AG04449 (cell line): Measurements from ENCODE around the gene TRIM7.
A peak's percentile ranks its signal among the peaks of the same experiment; 100 is the strongest.
"Not testable (repeated sequence)": the region's sequence is repeated elsewhere in the genome, so short reads cannot be mapped to it uniquely, and the experiment has no call there.

Experiments
- CTCF ChIA-PET: fragments of 350-600 bp; formaldehyde crosslinking; extraction: SDS; loops from one replicate; lab custom pipeline; 2021; ENCODE audit warnings: antibody characterized with exemption; lab: Yijun Ruan, JAX
- POLR2A ChIA-PET: fragments of 400-600, 350-600 bp; formaldehyde crosslinking; extraction: SDS; loops from one replicate; lab custom pipeline; 2020; ENCODE audit warnings: antibody characterized with exemption, inconsistent platforms; lab: Yijun Ruan, JAX
- DNase-seq: peaks from one replicate; pipeline ENCODE4 v3.0.0-alpha.2; 2010; ENCODE audit warnings: low read depth, low spot score
- H3K4me3 ChIP-seq: 2 replicates; pipeline ENCODE4 v1.5.1; 2011; ENCODE audit warnings: low read depth, mild to moderate bottlenecking, control low read depth, low read length
- CTCF ChIP-seq: IDR thresholded peaks from one replicate; pipeline ENCODE4 v1.5.1; 2011; ENCODE audit warnings: mild to moderate bottlenecking, moderate library complexity, low read length, control low read depth, inconsistent platforms; ENCODE audit not compliant: insufficient read depth; ENCODE audit errors: missing control alignments

The TRIM7 gene

GRCh38 chr5:181217111-181217802 lies 12.3 kb upstream of the TRIM7 start:
- peak overlapping the region; percentile 56 for H3K4me3 ChIP-seq
- no peak for DNase-seq
- ChIA-PET CTCF (interaction anchor here (2.0 kb wide), 1 partner anchor 33 kb away, joined by 5 read pairs; no protein-coding TSS in a partner anchor), POLR2A (interaction anchor here (1.8 kb wide), 1 partner anchor 26 kb away, joined by 7 read pairs; no protein-coding TSS in a partner anchor)
- peak; percentile 8 for TF ChIP-seq CTCF

DNA sequence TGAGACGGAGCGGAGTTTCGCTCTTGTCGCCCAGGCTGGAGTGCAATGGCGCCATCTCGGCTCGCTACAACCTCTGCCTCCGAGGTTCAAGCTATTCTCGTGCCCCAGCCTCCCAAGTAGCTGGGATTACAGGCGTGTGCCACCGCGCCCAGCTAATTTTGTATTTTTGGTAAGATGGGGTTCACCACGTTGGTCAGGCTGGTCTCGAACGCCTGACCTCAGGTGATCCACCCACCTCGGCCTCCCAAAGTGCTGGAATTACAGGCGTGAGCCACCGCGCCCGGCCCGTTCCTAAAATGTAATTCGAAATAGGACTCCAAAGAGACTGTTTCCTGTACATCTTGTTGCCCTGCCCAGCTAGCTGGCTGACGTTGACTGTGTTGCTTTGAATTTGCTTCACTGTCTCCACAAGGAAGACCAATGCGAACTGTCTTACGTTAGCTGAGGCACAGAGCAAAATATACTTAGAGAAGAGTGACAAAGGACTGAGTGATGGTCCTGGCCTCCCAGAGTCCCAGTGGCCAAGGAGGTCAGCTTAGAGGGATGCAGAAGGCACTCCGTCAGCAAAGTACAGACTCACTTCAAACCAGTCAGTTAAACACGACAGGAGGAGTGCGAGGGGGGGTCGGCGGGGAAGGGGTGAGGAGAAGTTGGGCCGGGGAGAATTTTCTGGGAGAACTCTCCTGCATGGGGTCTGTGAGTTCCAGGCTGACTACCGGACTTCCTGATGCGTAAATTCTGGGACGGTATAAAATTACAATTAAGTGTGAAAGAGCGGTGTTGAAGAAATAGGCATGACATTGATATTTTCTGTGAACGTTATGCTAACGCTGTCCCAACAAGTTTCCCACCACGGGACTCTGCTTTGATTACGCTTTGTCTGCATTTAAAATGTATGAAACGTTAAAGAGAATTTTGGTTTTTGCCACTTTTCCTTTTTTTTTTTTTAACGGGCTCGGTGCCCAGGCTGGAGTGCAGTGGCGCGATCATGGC lies 11.3 kb upstream of the TRIM7 start:
- POLR2A ChIA-PET = interaction anchor here (1.8 kb wide), 1 partner anchor 25 kb away, joined by 7 read pairs; no protein-coding TSS in a partner anchor
- no peak for TF ChIP-seq CTCF
- CTCF ChIA-PET = interaction anchor here (2.0 kb wide), 1 partner anchor 32 kb away, joined by 5 read pairs; no protein-coding TSS in a partner anchor
- DNase-seq = no peak
- H3K4me3 ChIP-seq = peak overlapping the region; percentile 56

- CTCF ChIA-PET = interaction anchor here (1.2 kb wide), 1 partner anchor 9 kb away, joined by 4 read pairs; the partner anchor contains the start of gene TRIM7
Observed at GRCh38 chr5:181214249-181214648, 9.3 kb upstream of the TRIM7 start.

GRCh38 chr5:181212934-181213333 lies 7.9 kb upstream of the TRIM7 start:
- ChIA-PET POLR2A (no interaction called here), CTCF (no interaction called here)
- DNase-seq = no peak
- H3K4me3 ChIP-seq = no peak overlapping the region
- no peak for TF ChIP-seq CTCF

More at GRCh38 chr5:181214249-181214648, 9.3 kb upstream of the TRIM7 start:
- DNase-seq, H3K4me3 ChIP-seq, POLR2A ChIA-PET: not testable (repeated sequence)

DNA sequence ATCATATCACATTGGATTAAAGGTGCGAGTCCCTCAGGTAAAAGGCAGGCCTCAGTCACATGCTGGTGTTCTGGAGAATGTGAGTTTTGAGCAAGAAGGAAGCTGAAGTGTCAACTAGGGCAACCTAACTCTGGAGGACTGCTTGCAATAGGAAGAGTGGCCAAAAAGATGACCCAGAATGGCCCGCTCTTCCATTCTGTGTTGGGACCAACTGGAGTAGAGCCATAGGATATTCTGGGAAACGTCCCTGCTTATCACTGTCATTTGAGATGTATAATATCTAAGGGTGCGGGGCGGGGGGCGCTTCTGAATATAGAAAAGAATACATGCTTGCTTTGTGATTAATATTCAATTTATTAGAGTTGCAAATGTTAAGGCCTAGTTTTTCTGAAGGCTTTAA lies 7.1 kb upstream of the TRIM7 start:
- TF ChIP-seq CTCF = no peak
- ChIA-PET POLR2A (no interaction called here), CTCF (no interaction called here)
- DNase-seq = no peak
- no peak overlapping the region for H3K4me3 ChIP-seq

GRCh38 chr5:181211208-181211607 lies 6.2 kb upstream of the TRIM7 start:
- DNase-seq = no peak
- POLR2A ChIA-PET = no interaction called here
- CTCF ChIA-PET = no interaction called here
- no peak for TF ChIP-seq CTCF
- no peak overlapping the region for H3K4me3 ChIP-seq

DNA sequence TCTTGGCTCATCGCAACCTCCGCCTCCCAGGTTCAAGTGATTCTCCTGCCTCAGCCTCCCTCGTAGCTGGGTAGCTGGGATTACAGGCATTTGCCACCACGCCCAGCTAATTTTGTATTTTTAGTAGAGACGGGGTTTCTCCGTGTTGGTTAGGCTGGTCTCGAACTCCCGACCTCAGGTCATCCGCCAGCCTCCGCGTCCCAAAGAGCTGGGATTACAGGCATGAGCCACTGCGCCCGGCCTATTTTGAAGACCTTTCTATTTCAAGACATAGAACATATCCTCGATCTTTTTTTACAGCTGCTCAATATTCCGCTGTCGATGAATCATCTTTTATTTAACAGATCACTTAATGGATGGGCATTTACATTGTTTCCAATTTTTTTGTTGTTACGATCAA lies 5.7 kb upstream of the TRIM7 start:
- CTCF ChIA-PET, DNase-seq, H3K4me3 ChIP-seq, POLR2A ChIA-PET: not testable (repeated sequence)

DNA sequence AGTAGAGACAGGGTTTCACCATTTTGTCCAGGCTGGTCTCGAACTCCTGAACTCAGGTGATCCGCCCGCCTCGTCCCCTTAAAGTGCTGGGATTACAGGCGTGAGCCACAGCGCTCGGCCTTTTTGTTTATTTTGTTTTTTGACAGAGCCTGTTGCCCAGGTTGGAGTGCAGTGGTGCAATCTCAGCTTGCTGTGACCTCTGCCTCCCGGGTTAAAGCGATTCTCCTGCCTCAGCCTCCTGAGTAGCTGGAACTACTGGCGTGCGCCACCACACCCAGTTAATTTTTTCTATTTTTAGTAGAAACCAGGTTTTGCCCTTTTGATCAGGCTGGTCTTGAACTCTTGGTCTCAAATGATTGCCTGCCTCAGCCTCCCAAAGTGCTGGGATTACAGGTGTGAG lies 5.2 kb upstream of the TRIM7 start:
- H3K4me3 ChIP-seq, DNase-seq, CTCF ChIA-PET, POLR2A ChIA-PET: not testable (repeated sequence)

DNA sequence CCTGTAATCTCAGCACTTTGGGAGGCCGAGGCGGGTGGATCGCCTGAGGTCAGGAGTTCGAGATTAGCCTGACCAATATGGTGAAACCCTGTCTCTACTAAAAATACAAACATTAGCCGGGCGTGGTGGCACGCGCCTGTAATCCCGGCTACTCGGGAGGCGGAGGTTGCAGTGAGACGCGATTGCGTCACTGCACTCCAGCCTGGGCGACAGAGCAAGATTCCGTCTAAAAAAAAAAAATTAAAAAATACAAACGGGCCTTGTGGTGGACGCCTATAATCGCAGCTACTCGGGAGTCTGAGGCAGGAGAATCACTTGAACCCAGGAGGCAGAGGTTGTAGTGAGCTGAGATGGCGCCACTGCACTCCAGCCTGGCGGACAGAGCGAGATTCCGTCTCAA lies 4.0 kb upstream of the TRIM7 start:
- CTCF ChIA-PET, H3K4me3 ChIP-seq, POLR2A ChIA-PET, DNase-seq: not testable (repeated sequence)
